ENCODE measurements around the gene CPB2. TPM values are rescaled to one million over a fixed set of nuclear protein-coding genes. Genes with fewer than 3 reads are reported as not detected.

The CPB2 gene
- total RNA-seq, 2 donors from 2014 or later, result 0.40 TPM; not detected in 1

GRCh38 chr13:46142776-46143175 lies 37.9 kb upstream of the CPB2 start:
- TF ChIP-seq CTCF (IDR thresholded peaks at IDR 0.05), result no peak
- no peak overlapping the region for H3K27ac ChIP-seq
- intact Hi-C loops (cut with DNase I), result no loop called here

GRCh38 chr13:46140044-46140443 lies 35.2 kb upstream of the CPB2 start:
- no peak for DNase-seq
- no peaks in the 10 kb centered on the region for H3K4me1 ChIP-seq
- H3K36me3 ChIP-seq, result no peaks in the 10 kb centered on the region
- no peak for TF ChIP-seq CTCF (IDR thresholded peaks at IDR 0.05)
- no peaks in the 10 kb centered on the region for H3K27me3 ChIP-seq
- H3K9ac ChIP-seq (ENCODE audit: low read depth in 2 of 2, low read length in 2 of 2), result no peak overlapping the region
- no peak overlapping the region for H3K27ac ChIP-seq
- H3K4me3 ChIP-seq, result no peak overlapping the region
- H3K9me3 ChIP-seq, result no peaks in the 10 kb centered on the region
- intact Hi-C loops (cut with DNase I), result no loop called here

More at GRCh38 chr13:46142776-46143175, 37.9 kb upstream of the CPB2 start:
- Histone ChIP-seq H3K4me1 (no peaks in the 10 kb centered on the region), H3K27me3 (no peaks in the 10 kb centered on the region), H3K9ac (ENCODE audit: low read depth in 2 of 2, low read length in 2 of 2) (no peak overlapping the region), H3K9me3 (no peaks in the 10 kb centered on the region), H3K4me3 (no peak overlapping the region), H3K36me3 (no peaks in the 10 kb centered on the region)
- DNase-seq, result no peak

GRCh38 chr13:46137627-46138317 lies 32.9 kb upstream of the CPB2 start:
- Histone ChIP-seq H3K4me1 (no peaks in the 10 kb centered on the region), H3K27ac (no peak overlapping the region), H3K9ac (ENCODE audit: low read depth in 2 of 2, low read length in 2 of 2) (no peak overlapping the region), H3K4me3 (no peak overlapping the region), H3K27me3 (no peaks in the 10 kb centered on the region), H3K36me3 (no peaks in the 10 kb centered on the region), H3K9me3 (no peaks in the 10 kb centered on the region)
- intact Hi-C loops (cut with DNase I), result no loop called here
- no peak for DNase-seq
- TF ChIP-seq CTCF (IDR thresholded peaks at IDR 0.05), result no peak

GRCh38 chr13:46136688-46137087 lies 31.9 kb upstream of the CPB2 start:
- Histone ChIP-seq H3K4me3 (no peak overlapping the region), H3K27me3 (no peaks in the 10 kb centered on the region), H3K27ac (no peak overlapping the region), H3K4me1 (no peaks in the 10 kb centered on the region), H3K9ac (ENCODE audit: low read depth in 2 of 2, low read length in 2 of 2) (no peak overlapping the region), H3K9me3 (no peaks in the 10 kb centered on the region), H3K36me3 (no peaks in the 10 kb centered on the region)
- intact Hi-C loops (cut with DNase I), result no loop called here
- no peak for TF ChIP-seq CTCF (IDR thresholded peaks at IDR 0.05)
- DNase-seq, result no peak

GRCh38 chr13:46134961-46135522 lies 30.2 kb upstream of the CPB2 start:
- no peak for DNase-seq
- TF ChIP-seq CTCF (IDR thresholded peaks at IDR 0.05), result no peak
- Histone ChIP-seq H3K27me3 (no peaks in the 10 kb centered on the region), H3K36me3 (no peaks in the 10 kb centered on the region), H3K27ac (no peak overlapping the region), H3K4me1 (no peaks in the 10 kb centered on the region), H3K9ac (ENCODE audit: low read depth in 2 of 2, low read length in 2 of 2) (no peak overlapping the region), H3K4me3 (no peak overlapping the region), H3K9me3 (no peaks in the 10 kb centered on the region)
- intact Hi-C loops (cut with DNase I), result no loop called here
